22Rv1 (cell line): ENCODE data around the gene CETN1.

ENCODE experiments used
- CTCF ChIP-seq: fragments of 450-650 bp; IDR thresholded peaks from 2 replicates; pipeline ENCODE4 v1.5.1; 2017; ENCODE audit warnings: mild to moderate bottlenecking
- ZFX ChIP-seq: fragments of 450-650 bp; IDR thresholded peaks from 2 replicates; pipeline ENCODE4 v1.6.1; 2017; ENCODE audit warnings: antibody characterized with exemption, borderline replicate concordance

GRCh38 chr18:598124-598589 lies 18.0 kb downstream of the CETN1 start:
- TF ChIP-seq CTCF (no peak), ZFX (no peak)
